WTC11 (cell line): ENCODE results near the gene OBSL1. TPM values are rescaled to one million over a fixed set of nuclear protein-coding genes. Genes with fewer than 3 reads are reported as not detected.
A peak's percentile ranks its signal among the peaks of the same experiment; 100 is the strongest.

Source experiments
- ATAC-seq: fragments of 200-7000 bp; cut with Tn5 transposase; 2 replicates; pipeline ENCODE4 v1.10.0; 2021; ENCODE audit warnings: mild to moderate bottlenecking, moderate library complexity
- CTCF ChIA-PET: fragments of 300-600 bp; sonication (Branson Sonifier 250); formaldehyde crosslinking; loops from one replicate; lab custom pipeline; 2021; ENCODE audit warnings: antibody characterized with exemption; lab: Charles Lee
- POLR2A ChIA-PET: fragments of 350-600 bp; sonication (Branson Sonifier 250); formaldehyde crosslinking; loops from one replicate; lab custom pipeline; 2021; ENCODE audit warnings: antibody characterized with exemption; lab: Charles Lee
- DNase-seq: peaks from one replicate; pipeline ENCODE4 v3.0.0; 2021; ENCODE audit warnings: low spot score
- H3K27ac Mint-ChIP-seq: 2 replicates; pipeline ENCODE4 v1.8.0; 2021; ENCODE audit warnings: mixed read lengths
- H3K27me3 Mint-ChIP-seq: 2 replicates; pipeline ENCODE4 v1.8.0; 2021; ENCODE audit warnings: low read depth, mild to moderate bottlenecking, moderate library complexity, mixed read lengths
- H3K36me3 Mint-ChIP-seq: 2 replicates; pipeline ENCODE4 v1.8.0; 2021; ENCODE audit warnings: mixed read lengths
- H3K4me1 Mint-ChIP-seq: 2 replicates; pipeline ENCODE4 v1.8.0; 2022; ENCODE audit warnings: mixed read lengths
- H3K4me3 Mint-ChIP-seq: 2 replicates; pipeline ENCODE4 v1.8.0; 2021; ENCODE audit warnings: mild to moderate bottlenecking, moderate library complexity, mixed read lengths
- H3K9me3 Mint-ChIP-seq: 2 replicates; pipeline ENCODE4 v1.8.0; 2021; ENCODE audit warnings: mixed read lengths
- CTCF ChIP-seq: fragments of 200-600 bp; IDR thresholded peaks from 2 replicates; pipeline ENCODE4 v1.8.0; 2022; ENCODE audit warnings: antibody characterized with exemption
- ESRRA ChIP-seq: sonication (generic); formaldehyde crosslinking; IDR thresholded peaks from 2 replicates; pipeline ENCODE4 v1.8.1; 2022; ENCODE audit warnings: mild to moderate bottlenecking, missing genetic modification reagents, borderline replicate concordance
- FOXP4 ChIP-seq: sonication (generic); formaldehyde crosslinking; IDR thresholded peaks from 2 replicates; pipeline ENCODE4 v1.8.0; 2022; ENCODE audit warnings: mild to moderate bottlenecking, missing genetic modification reagents
- NR3C1 ChIP-seq: sonication (generic); formaldehyde crosslinking; conservative IDR thresholded peaks from 2 replicates; pipeline ENCODE4 v1.8.1; 2023; ENCODE audit warnings: low read depth, mild to moderate bottlenecking, missing genetic modification reagents
- PRRX2 ChIP-seq: fragments of 250-450 bp; sonication (Bioruptor Pico); IDR thresholded peaks from 2 replicates; pipeline ENCODE4 v1.8.0; 2021; ENCODE audit warnings: mild to moderate bottlenecking
- RORB ChIP-seq: fragments of 250-450 bp; sonication (Bioruptor Pico); IDR thresholded peaks from 2 replicates; pipeline ENCODE4 v1.9.0; 2021; ENCODE audit warnings: mild to moderate bottlenecking
- SMAD3 ChIP-seq: sonication (generic); formaldehyde crosslinking; IDR thresholded peaks from 2 replicates; pipeline ENCODE4 v1.8.0; 2022; ENCODE audit warnings: missing genetic modification reagents, mild to moderate bottlenecking, borderline replicate concordance
- STAT6 ChIP-seq: sonication (generic); formaldehyde crosslinking; conservative IDR thresholded peaks from 2 replicates; pipeline ENCODE4 v1.8.1; 2023; ENCODE audit warnings: mild to moderate bottlenecking, low read depth, missing genetic modification reagents, moderate library complexity
- TCF7 ChIP-seq: sonication (generic); formaldehyde crosslinking; IDR thresholded peaks from 2 replicates; pipeline ENCODE4 v1.8.0; 2022; ENCODE audit warnings: mild to moderate bottlenecking, low read depth, missing genetic modification reagents, moderate library complexity
- TEAD4 ChIP-seq: sonication (generic); formaldehyde crosslinking; IDR thresholded peaks from 2 replicates; pipeline ENCODE4 v1.8.0; 2022; ENCODE audit warnings: mild to moderate bottlenecking, missing genetic modification reagents
- USF1 ChIP-seq: sonication (generic); formaldehyde crosslinking; IDR thresholded peaks from 2 replicates; pipeline ENCODE4 v1.8.0; 2022; ENCODE audit warnings: mild to moderate bottlenecking, missing genetic modification reagents
- USF2 ChIP-seq: sonication (generic); formaldehyde crosslinking; IDR thresholded peaks from 2 replicates; pipeline ENCODE4 v1.8.1; 2023; ENCODE audit warnings: mild to moderate bottlenecking, missing genetic modification reagents, moderate library complexity
- ZNF425 ChIP-seq: fragments of 250-450 bp; sonication (Bioruptor Pico); conservative IDR thresholded peaks from 2 replicates; pipeline ENCODE4 v1.9.0; 2021; ENCODE audit warnings: mild to moderate bottlenecking
- ZNF512 ChIP-seq: sonication (generic); formaldehyde crosslinking; IDR thresholded peaks from 2 replicates; pipeline ENCODE4 v1.8.1; 2022; ENCODE audit warnings: missing genetic modification reagents, borderline replicate concordance
- total RNA-seq: library from RNA; stranded (reverse); gene quantifications from 3 replicates; pipeline ENCODE4 v1.2.3, GENCODE V29; 2021

The OBSL1 gene
- total RNA-seq, 1 experiment from 2014 or later, result 159 TPM

GRCh38 chr2:219560037-219560892 is 11.1 kb downstream of the OBSL1 start:
- peak overlapping the region; percentile 84 for H3K27ac Mint-ChIP-seq
- H3K4me1 Mint-ChIP-seq, result peaks cover 56% of the 10 kb centered on the region
- DNase-seq (no peak), ATAC-seq (peak; percentile 4)
- no peak for TF ChIP-seq SMAD3 (CRISPR knock-in tag)
- peak; percentile 91 for TF ChIP-seq CTCF
- no peak for TF ChIP-seq USF2 (CRISPR knock-in tag)
- TF ChIP-seq TCF7 (CRISPR knock-in tag), result no peak
- no peak for TF ChIP-seq USF1 (CRISPR knock-in tag)
- TF ChIP-seq ZNF512 (CRISPR knock-in tag), result no peak
- TF ChIP-seq TEAD4 (CRISPR knock-in tag), result no peak
- no peak for TF ChIP-seq STAT6 (CRISPR knock-in tag)
- TF ChIP-seq FOXP4 (CRISPR knock-in tag), result no peak
- H3K36me3 Mint-ChIP-seq, result peaks cover 31% of the 10 kb centered on the region
- ChIA-PET POLR2A (interaction anchor here (1.0 to 3.6 kb wide), 6 partner anchors 8 to 125 kb away, joined by 3 to 29 read pairs (median 10); partner anchors contain the start of genes CHPF, INHA, OBSL1 and STK11IP), CTCF (interaction anchor here (0.6 to 7.2 kb wide), 47 partner anchors 8 to 1622 kb away, joined by 3 to 86 read pairs (median 5); partner anchors contain the start of genes CHPF, DNPEP, GMPPA and INHA)
- no peak overlapping the region for H3K4me3 Mint-ChIP-seq
- peaks cover 4% of the 10 kb centered on the region; the same call in 1 of the 2 replicates for H3K27me3 Mint-ChIP-seq
- H3K9me3 Mint-ChIP-seq, result no peaks in the 10 kb centered on the region

- POLR2A ChIA-PET, result interaction anchor here (3.4 to 3.6 kb wide), 3 partner anchors 7 to 38 kb away, joined by 17 to 29 read pairs (median 17); partner anchors contain the start of genes INHA, OBSL1 and STK11IP
- H3K4me1 Mint-ChIP-seq, result peaks cover 46% of the 10 kb centered on the region
- no peak overlapping the region; the same call in 1 of the 2 replicates for H3K27ac Mint-ChIP-seq
- TF ChIP-seq FOXP4 (CRISPR knock-in tag) (no peak), USF1 (CRISPR knock-in tag) (no peak), RORB (CRISPR knock-in tag) (no peak), NR3C1 (CRISPR knock-in tag) (no peak), ESRRA (no peak), PRRX2 (CRISPR knock-in tag) (no peak), ZNF425 (no peak)
Observed at GRCh38 chr2:219559156-219559915, 12.0 kb downstream of the OBSL1 start.

More at GRCh38 chr2:219559156-219559915, 12.0 kb downstream of the OBSL1 start:
- peaks cover 7% of the 10 kb centered on the region for H3K27me3 Mint-ChIP-seq
- no peak for DNase-seq
- no peaks in the 10 kb centered on the region for H3K9me3 Mint-ChIP-seq
- ATAC-seq, result no peak
- peaks cover 29% of the 10 kb centered on the region for H3K36me3 Mint-ChIP-seq
- no peak overlapping the region for H3K4me3 Mint-ChIP-seq
- CTCF ChIA-PET, result interaction anchor here (0.6 to 7.2 kb wide), 28 partner anchors 7 to 530 kb away, joined by 3 to 86 read pairs (median 8); partner anchors contain the start of genes CHPF, DNPEP, GMPPA and INHA
